H1 (cell line): ENCODE data around the gene NUAK1. TPM values are rescaled to one million over a fixed set of nuclear protein-coding genes. Genes with fewer than 3 reads are reported as not detected.

Experiments used
- ASH2L ChIP-seq: fragments of 200-600, 300-600 bp; sonication (generic); IDR thresholded peaks from one replicate; pipeline ENCODE4 v1.7.1; 2017; ENCODE audit warnings: low read length
- BACH1 ChIP-seq: IDR thresholded peaks from 2 replicates; pipeline ENCODE4 v1.6.1; 2012; ENCODE audit warnings: low read length, improper control_type of control experiment
- CTBP2 ChIP-seq: IDR thresholded peaks from 2 replicates; pipeline ENCODE4 v1.7.0; 2011; ENCODE audit warnings: borderline replicate concordance, mild to moderate bottlenecking, moderate library complexity, mixed read lengths, low read length; ENCODE audit not compliant: insufficient read depth, insufficient read length
- EP300 ChIP-seq, 2 experiments: IDR thresholded peaks; 1 replicate in 1 of 2; 2 replicates in 1 of 2; pipeline ENCODE4 v1.6.1; 2011 to 2012; ENCODE audit warnings: low read depth in 2 of 2, low read length in 2 of 2, mild to moderate bottlenecking in 2 of 2, borderline replicate concordance in 1 of 2, inconsistent platforms in 1 of 2, moderate library complexity in 1 of 2
- KDM4A ChIP-seq: IDR thresholded peaks from one replicate; pipeline ENCODE4 v1.7.1; 2012; ENCODE audit warnings: low read depth, mild to moderate bottlenecking, moderate library complexity, low read length, inconsistent platforms; ENCODE audit not compliant: severe bottlenecking
- PHF8 ChIP-seq: fragments of 200-600 bp; sonication (generic); conservative IDR thresholded peaks from 2 replicates; pipeline ENCODE4 v1.7.1; 2012; ENCODE audit warnings: low read depth, mild to moderate bottlenecking, inconsistent platforms, low read length, moderate library complexity
- POLR2AphosphoS5 ChIP-seq: IDR thresholded peaks from 2 replicates; pipeline ENCODE4 v1.6.1; 2011; ENCODE audit warnings: low read depth, low read length
- RBBP5 ChIP-seq: IDR thresholded peaks from 2 replicates; pipeline ENCODE4 v1.7.1; 2012; ENCODE audit warnings: low read depth, mild to moderate bottlenecking, inconsistent platforms, low read length, moderate library complexity, borderline replicate concordance
- RNF2 ChIP-seq: fragments of 200-900, 300-1000 bp; sonication (generic); IDR thresholded peaks from 2 replicates; pipeline ENCODE4 v1.7.1; 2016; ENCODE audit warnings: borderline replicate concordance, low read depth, mild to moderate bottlenecking, antibody characterized with exemption, low read length; ENCODE audit not compliant: poor library complexity, severe bottlenecking; ENCODE audit errors: missing control alignments
- TAF7 ChIP-seq: optimal IDR thresholded peaks from 2 replicates; pipeline ENCODE3; 2011; ENCODE audit warnings: low read depth, mild to moderate bottlenecking, inconsistent platforms, low read length, moderate library complexity, borderline replicate concordance
- ZNF274 ChIP-seq: IDR thresholded peaks from 2 replicates; pipeline ENCODE4 v1.7.0; 2012; ENCODE audit warnings: low read length, borderline replicate concordance; ENCODE audit errors: extremely low read depth
- polyA plus RNA-seq, 7 experiments: library from polyadenylated mRNA; depleted of rRNA in 3 of 7; stranded (reverse) in 5 of 7; unstranded in 2 of 7; fragments of >200 nt in 5 of 7; fragments of 200-250 nt in 2 of 7; gene quantifications; 1 replicate in 5 of 7; 2 replicates in 1 of 7; 4 replicates in 1 of 7; pipeline versions ENCODE4 v1.2.1 to v1.2.3, GENCODE V29; 2011 to 2013; ENCODE audit warnings: missing spikeins in 2 of 7, mixed read lengths in 2 of 7
- total RNA-seq: library from RNA; stranded (reverse); fragmentation: NEBNext Ultra II Directional; extraction: Animal tissue kit (Norgen Biotek cat#: 25700); gene quantifications from 2 replicates; pipeline ENCODE4 v1.2.1, GENCODE V29; 2021
- TF ChIP-seq, protein P1 (sequence below): fragments of 300-600 bp; sonication (generic); IDR thresholded peaks from 2 replicates; pipeline ENCODE4 v1.7.1; 2012; ENCODE audit warnings: low read length, moderate library complexity, mild to moderate bottlenecking, inconsistent platforms; ENCODE audit not compliant: insufficient replicate concordance

The NUAK1 gene
- total and polyA plus RNA-seq, 2 of the 8 experiments (the other 6 are each of a cell fraction or from before 2014, with no cell fraction given), result 6.7 to 18.2 TPM

GRCh38 chr12:106138357-106138632, 459 bp downstream of the NUAK1 start (continued):
- TF ChIP-seq, protein P1, sequence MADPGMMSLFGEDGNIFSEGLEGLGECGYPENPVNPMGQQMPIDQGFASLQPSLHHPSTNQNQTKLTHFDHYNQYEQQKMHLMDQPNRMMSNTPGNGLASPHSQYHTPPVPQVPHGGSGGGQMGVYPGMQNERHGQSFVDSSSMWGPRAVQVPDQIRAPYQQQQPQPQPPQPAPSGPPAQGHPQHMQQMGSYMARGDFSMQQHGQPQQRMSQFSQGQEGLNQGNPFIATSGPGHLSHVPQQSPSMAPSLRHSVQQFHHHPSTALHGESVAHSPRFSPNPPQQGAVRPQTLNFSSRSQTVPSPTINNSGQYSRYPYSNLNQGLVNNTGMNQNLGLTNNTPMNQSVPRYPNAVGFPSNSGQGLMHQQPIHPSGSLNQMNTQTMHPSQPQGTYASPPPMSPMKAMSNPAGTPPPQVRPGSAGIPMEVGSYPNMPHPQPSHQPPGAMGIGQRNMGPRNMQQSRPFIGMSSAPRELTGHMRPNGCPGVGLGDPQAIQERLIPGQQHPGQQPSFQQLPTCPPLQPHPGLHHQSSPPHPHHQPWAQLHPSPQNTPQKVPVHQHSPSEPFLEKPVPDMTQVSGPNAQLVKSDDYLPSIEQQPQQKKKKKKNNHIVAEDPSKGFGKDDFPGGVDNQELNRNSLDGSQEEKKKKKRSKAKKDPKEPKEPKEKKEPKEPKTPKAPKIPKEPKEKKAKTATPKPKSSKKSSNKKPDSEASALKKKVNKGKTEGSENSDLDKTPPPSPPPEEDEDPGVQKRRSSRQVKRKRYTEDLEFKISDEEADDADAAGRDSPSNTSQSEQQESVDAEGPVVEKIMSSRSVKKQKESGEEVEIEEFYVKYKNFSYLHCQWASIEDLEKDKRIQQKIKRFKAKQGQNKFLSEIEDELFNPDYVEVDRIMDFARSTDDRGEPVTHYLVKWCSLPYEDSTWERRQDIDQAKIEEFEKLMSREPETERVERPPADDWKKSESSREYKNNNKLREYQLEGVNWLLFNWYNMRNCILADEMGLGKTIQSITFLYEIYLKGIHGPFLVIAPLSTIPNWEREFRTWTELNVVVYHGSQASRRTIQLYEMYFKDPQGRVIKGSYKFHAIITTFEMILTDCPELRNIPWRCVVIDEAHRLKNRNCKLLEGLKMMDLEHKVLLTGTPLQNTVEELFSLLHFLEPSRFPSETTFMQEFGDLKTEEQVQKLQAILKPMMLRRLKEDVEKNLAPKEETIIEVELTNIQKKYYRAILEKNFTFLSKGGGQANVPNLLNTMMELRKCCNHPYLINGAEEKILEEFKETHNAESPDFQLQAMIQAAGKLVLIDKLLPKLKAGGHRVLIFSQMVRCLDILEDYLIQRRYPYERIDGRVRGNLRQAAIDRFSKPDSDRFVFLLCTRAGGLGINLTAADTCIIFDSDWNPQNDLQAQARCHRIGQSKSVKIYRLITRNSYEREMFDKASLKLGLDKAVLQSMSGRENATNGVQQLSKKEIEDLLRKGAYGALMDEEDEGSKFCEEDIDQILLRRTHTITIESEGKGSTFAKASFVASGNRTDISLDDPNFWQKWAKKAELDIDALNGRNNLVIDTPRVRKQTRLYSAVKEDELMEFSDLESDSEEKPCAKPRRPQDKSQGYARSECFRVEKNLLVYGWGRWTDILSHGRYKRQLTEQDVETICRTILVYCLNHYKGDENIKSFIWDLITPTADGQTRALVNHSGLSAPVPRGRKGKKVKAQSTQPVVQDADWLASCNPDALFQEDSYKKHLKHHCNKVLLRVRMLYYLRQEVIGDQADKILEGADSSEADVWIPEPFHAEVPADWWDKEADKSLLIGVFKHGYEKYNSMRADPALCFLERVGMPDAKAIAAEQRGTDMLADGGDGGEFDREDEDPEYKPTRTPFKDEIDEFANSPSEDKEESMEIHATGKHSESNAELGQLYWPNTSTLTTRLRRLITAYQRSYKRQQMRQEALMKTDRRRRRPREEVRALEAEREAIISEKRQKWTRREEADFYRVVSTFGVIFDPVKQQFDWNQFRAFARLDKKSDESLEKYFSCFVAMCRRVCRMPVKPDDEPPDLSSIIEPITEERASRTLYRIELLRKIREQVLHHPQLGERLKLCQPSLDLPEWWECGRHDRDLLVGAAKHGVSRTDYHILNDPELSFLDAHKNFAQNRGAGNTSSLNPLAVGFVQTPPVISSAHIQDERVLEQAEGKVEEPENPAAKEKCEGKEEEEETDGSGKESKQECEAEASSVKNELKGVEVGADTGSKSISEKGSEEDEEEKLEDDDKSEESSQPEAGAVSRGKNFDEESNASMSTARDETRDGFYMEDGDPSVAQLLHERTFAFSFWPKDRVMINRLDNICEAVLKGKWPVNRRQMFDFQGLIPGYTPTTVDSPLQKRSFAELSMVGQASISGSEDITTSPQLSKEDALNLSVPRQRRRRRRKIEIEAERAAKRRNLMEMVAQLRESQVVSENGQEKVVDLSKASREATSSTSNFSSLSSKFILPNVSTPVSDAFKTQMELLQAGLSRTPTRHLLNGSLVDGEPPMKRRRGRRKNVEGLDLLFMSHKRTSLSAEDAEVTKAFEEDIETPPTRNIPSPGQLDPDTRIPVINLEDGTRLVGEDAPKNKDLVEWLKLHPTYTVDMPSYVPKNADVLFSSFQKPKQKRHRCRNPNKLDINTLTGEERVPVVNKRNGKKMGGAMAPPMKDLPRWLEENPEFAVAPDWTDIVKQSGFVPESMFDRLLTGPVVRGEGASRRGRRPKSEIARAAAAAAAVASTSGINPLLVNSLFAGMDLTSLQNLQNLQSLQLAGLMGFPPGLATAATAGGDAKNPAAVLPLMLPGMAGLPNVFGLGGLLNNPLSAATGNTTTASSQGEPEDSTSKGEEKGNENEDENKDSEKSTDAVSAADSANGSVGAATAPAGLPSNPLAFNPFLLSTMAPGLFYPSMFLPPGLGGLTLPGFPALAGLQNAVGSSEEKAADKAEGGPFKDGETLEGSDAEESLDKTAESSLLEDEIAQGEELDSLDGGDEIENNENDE, result no peak
- TF ChIP-seq RBBP5, result no peak
- no peak for TF ChIP-seq PHF8
- no peak for TF ChIP-seq RNF2
- TF ChIP-seq TAF7, result no peak
- TF ChIP-seq BACH1, result no peak
- no peak for TF ChIP-seq EP300 (IDR thresholded peaks at IDR 0.05; ENCODE audit: borderline replicate concordance in 1 of 2, low read depth in 2 of 2, low read length in 2 of 2)
- no peak for TF ChIP-seq CTBP2
- no peak for TF ChIP-seq ASH2L
- no peak for TF ChIP-seq ZNF274
- no peak for TF ChIP-seq KDM4A
- no peak for TF ChIP-seq POLR2AphosphoS5
